CD4-positive, alpha-beta memory T cell (primary cell): ENCODE results near the gene NAA60. TPM values are rescaled to one million over a fixed set of nuclear protein-coding genes. Genes with fewer than 3 reads are reported as not detected.

Source experiments
- CTCF ChIA-PET: fragments of 350-600 bp; sonication (Branson Sonifier 250); formaldehyde crosslinking; loops from one replicate; lab custom pipeline; 2021; ENCODE audit warnings: inconsistent platforms; ENCODE audit not compliant: partially characterized antibody; lab: Charles Lee
- POLR2A ChIA-PET: fragments of 350-600 bp; sonication (Branson Sonifier 250); formaldehyde crosslinking; loops from one replicate; lab custom pipeline; 2021; ENCODE audit not compliant: partially characterized antibody; lab: Charles Lee
- DNase-seq, 5 donors: peaks; one replicate each; pipeline versions ENCODE4 v3.0.0 to v3.0.0-alpha.2; 2020 to 2022; ENCODE audit warnings: mixed read lengths in 1 of 5
- H3K27ac ChIP-seq: one replicate; pipeline ENCODE4 v1.7.0; 2013; ENCODE audit warnings: low read depth, low read length
- H3K27me3 ChIP-seq: 2 replicates; pipeline ENCODE4 v1.7.0; 2013; ENCODE audit warnings: mild to moderate bottlenecking, low read length, moderate library complexity; ENCODE audit not compliant: insufficient read depth
- H3K36me3 ChIP-seq: 2 replicates; pipeline ENCODE4 v1.7.0; 2013; ENCODE audit warnings: mild to moderate bottlenecking, low read length, moderate library complexity; ENCODE audit not compliant: insufficient read depth
- H3K4me1 ChIP-seq: 2 replicates; pipeline ENCODE4 v1.7.0; 2013; ENCODE audit warnings: mild to moderate bottlenecking, low read length, moderate library complexity; ENCODE audit not compliant: insufficient read depth
- H3K4me3 ChIP-seq, 2 donors: one replicate each; pipeline ENCODE4 v1.7.0; 2013; ENCODE audit warnings: low read length in 2 of 2, mild to moderate bottlenecking in 1 of 2
- H3K9me3 ChIP-seq, 2 donors: one replicate each; pipeline ENCODE4 v1.7.0; 2013; ENCODE audit warnings: low read length in 2 of 2, control low read depth in 1 of 2; ENCODE audit not compliant: control insufficient read depth in 1 of 2
- H3K27ac Mint-ChIP-seq, 7 donors: one replicate each; pipeline ENCODE4 v1.8.0; 2020 to 2021; ENCODE audit warnings: mixed read lengths in 7 of 7, mild to moderate bottlenecking in 6 of 7, inconsistent platforms in 3 of 7, moderate library complexity in 3 of 7
- H3K27me3 Mint-ChIP-seq, 2 donors: one replicate each; pipeline ENCODE4 v1.8.0; 2020 to 2021; ENCODE audit warnings: mixed read lengths in 2 of 2
- H3K36me3 Mint-ChIP-seq, 2 donors: one replicate each; pipeline ENCODE4 v1.8.0; 2020 to 2021; ENCODE audit warnings: mixed read lengths in 2 of 2, inconsistent platforms in 1 of 2, mild to moderate bottlenecking in 1 of 2
- H3K4me1 Mint-ChIP-seq, 4 donors: one replicate each; pipeline ENCODE4 v1.8.0; 2020 to 2021; ENCODE audit warnings: mixed read lengths in 4 of 4, mild to moderate bottlenecking in 1 of 4
- H3K4me3 Mint-ChIP-seq, 8 donors: one replicate each; pipeline ENCODE4 v1.8.0; 2020 to 2021; ENCODE audit warnings: mixed read lengths in 8 of 8, mild to moderate bottlenecking in 7 of 8, moderate library complexity in 6 of 8, inconsistent platforms in 3 of 8
- H3K9me3 Mint-ChIP-seq, 8 donors: one replicate each; pipeline ENCODE4 v1.8.0; 2020 to 2021; ENCODE audit warnings: mixed read lengths in 8 of 8, mild to moderate bottlenecking in 5 of 8, inconsistent platforms in 3 of 8, moderate library complexity in 1 of 8
- intact Hi-C: fragments of 100-400 bp; cut with micrococcal nuclease; formaldehyde crosslinking; loops from one replicate; pipeline ENCODE4 v1.15.1; 2023
- polyA plus RNA-seq, 2 donors: library from polyadenylated mRNA; unstranded; fragments of 300-500 nt; fragmentation: Illumina TruSeq; gene quantifications; one replicate each; pipeline ENCODE4 v1.2.3, GENCODE V29; 2021
- total RNA-seq, 2 experiments: library from RNA; stranded (reverse); gene quantifications; one replicate each; pipeline ENCODE4 v1.2.3, GENCODE V29; 2021

NAA60 gene
- total and polyA plus RNA-seq, 4 experiments from 2014 or later = 28.2 to 62.9 (median 58.8) TPM

- no peak overlapping the region for H3K4me3 Mint-ChIP-seq
- peaks cover 42 to 75% of the 10 kb centered on the region in 2 donors for H3K36me3 Mint-ChIP-seq
- Histone ChIP-seq H3K27ac (no peak overlapping the region), H3K4me1 (no peaks in the 10 kb centered on the region), H3K4me3 (no peak overlapping the region), H3K9me3 (no peaks in the 10 kb centered on the region), H3K27me3 (no peaks in the 10 kb centered on the region), H3K36me3 (peaks cover 68% of the 10 kb centered on the region)
- ChIA-PET CTCF (no interaction called here), POLR2A (interaction anchor here (1.1 kb wide), 1 partner anchor 269 kb away, joined by 3 read pairs; no protein-coding TSS in a partner anchor)
- peaks cover 0 to 2% (median under 1%) of the 10 kb centered on the region in 4 donors for H3K4me1 Mint-ChIP-seq
- H3K27ac Mint-ChIP-seq = peak overlapping the region in 2 of 7 donors; percentile 52 to 55
- intact Hi-C loops = no loop called here
- H3K9me3 Mint-ChIP-seq = no peaks in the 10 kb centered on the region
- no peak for DNase-seq
- no peaks in the 10 kb centered on the region for H3K27me3 Mint-ChIP-seq
Observed at GRCh38 chr16:3482659-3483241, 39.3 kb downstream of the NAA60 start.

DNA sequence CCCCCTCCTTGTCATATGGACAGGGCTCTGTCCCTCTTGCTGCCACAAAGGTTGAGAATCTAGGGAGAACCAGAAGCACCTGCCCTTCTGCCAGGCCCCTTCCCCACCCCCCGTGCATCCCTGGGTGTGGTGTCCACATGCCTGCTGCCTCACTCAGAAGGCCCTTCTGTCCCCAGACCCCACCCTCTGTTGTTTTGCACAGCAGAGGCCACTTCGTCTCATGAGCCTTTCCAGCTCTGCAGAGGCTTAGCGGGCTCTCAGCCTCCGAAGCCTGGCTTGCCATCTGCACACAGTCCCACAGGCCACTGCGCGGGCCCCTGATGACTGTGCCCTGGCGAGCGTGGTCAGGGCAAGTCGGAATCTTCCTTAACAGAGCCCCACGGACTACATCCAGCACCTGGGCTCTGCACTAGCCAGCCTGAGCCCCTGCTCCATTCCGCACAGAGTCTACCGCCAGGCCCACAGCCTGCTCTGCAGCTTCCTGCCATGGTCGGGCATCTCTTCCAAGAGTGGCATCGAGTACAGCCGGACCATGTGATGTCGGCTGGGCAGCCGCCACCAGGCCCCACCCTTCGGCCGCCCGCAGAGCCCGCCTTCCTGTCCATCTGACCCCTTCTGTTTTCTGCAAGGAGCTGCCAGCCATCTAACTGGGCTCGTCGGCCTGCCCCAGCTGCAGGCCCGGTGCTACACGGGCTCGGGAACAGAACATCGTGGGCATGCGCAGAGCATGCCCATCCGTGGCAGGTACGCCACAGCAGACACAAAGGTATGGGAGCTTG is 41.0 kb downstream of the NAA60 start:
- no peak overlapping the region for H3K27ac Mint-ChIP-seq
- peaks cover 0 to 2% (median under 1%) of the 10 kb centered on the region in 4 donors for H3K4me1 Mint-ChIP-seq
- ChIA-PET CTCF (no interaction called here), POLR2A (interaction anchor here (1.0 kb wide), 1 partner anchor 15 kb away, joined by 3 read pairs; no protein-coding TSS in a partner anchor)
- H3K9me3 Mint-ChIP-seq = no peaks in the 10 kb centered on the region
- DNase-seq = no peak
- Histone ChIP-seq H3K27ac (no peak overlapping the region), H3K4me3 (no peak overlapping the region), H3K4me1 (no peaks in the 10 kb centered on the region), H3K36me3 (peaks cover 57% of the 10 kb centered on the region), H3K27me3 (no peaks in the 10 kb centered on the region), H3K9me3 (no peaks in the 10 kb centered on the region)
- intact Hi-C loops = no loop called here
- H3K36me3 Mint-ChIP-seq = peaks cover 38 to 62% of the 10 kb centered on the region in 2 donors
- H3K4me3 Mint-ChIP-seq = no peak overlapping the region
- no peaks in the 10 kb centered on the region for H3K27me3 Mint-ChIP-seq

DNA sequence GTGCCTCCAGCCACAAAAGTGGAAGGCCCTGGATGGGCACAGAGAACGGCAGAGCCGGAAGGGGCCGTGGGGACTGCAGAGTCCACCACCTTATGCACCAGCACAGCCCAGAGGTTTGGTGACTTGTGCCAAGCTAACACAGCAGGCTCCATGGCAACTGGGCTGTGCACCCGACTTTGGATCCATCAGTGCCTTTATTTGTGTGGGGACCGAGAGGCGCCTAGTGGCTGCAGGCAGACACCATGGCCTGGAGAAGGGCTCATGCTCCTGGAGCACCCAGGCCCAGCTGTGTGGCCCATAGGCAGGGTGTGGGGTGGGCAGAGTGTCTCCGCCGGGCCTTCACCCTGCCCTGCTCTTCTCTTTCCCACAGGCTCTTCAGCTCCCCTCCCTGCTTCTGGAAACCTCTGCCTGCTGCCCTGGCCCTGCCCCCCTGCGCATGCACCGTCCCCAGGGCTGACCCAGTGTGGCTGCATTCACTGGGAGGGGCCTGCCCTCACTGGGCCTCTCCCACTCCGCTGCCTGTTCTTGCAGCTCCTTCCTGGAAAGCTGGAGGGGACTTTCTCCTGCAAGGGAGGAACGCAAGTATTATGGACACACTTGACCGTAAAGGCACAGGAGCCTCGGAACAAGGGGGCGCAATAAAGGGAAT is 41.7 kb downstream of the NAA60 start:
- no peaks in the 10 kb centered on the region for H3K27me3 Mint-ChIP-seq
- Histone ChIP-seq H3K4me1 (no peaks in the 10 kb centered on the region), H3K27me3 (no peaks in the 10 kb centered on the region), H3K9me3 (no peaks in the 10 kb centered on the region), H3K4me3 (no peak overlapping the region), H3K36me3 (peaks cover 51% of the 10 kb centered on the region), H3K27ac (no peak overlapping the region)
- ChIA-PET POLR2A (interaction anchor here (1.0 kb wide), 1 partner anchor 14 kb away, joined by 3 read pairs; no protein-coding TSS in a partner anchor), CTCF (no interaction called here)
- no peak overlapping the region for H3K4me3 Mint-ChIP-seq
- H3K4me1 Mint-ChIP-seq = peaks cover 0 to 1% (median 0%) of the 10 kb centered on the region in 4 donors
- no peaks in the 10 kb centered on the region for H3K9me3 Mint-ChIP-seq
- intact Hi-C loops = no loop called here
- no peak for DNase-seq
- peaks cover 35 to 55% of the 10 kb centered on the region in 2 donors for H3K36me3 Mint-ChIP-seq
- peak overlapping the region in 1 of 7 donors; percentile 76 for H3K27ac Mint-ChIP-seq

DNA sequence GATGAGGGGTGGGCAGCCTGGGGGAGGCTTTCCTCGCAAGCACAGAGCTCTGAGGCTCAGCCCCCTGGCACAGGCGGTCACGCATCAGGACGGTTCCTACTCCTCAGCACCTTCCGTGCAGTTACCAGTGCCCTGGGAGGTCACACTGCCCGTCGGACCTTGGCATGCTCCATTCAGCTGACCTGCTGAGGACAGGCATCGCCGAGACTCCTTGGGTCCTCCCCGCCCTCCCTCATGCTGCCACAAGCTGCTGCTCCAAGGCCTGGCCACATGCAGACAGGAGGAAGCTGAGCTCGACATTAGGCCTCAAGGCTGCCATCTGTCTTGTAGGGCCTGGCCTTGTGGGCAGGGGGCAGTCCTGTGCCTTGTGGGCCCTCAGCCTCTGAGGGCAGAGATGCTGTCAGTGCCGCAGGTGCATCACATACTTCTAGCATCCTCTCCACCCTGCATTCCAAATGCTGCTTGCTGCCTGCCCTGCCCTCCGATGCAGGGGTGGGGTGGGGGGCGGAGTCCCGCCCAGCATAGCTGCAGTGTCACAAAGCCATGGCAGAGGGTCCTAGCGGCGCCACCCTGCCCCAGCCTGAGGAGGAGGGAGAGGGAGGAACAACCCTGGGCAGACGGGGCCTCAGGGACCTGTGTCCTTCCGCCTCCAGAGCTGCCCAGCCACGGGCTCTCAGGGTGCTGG is 42.5 kb downstream of the NAA60 start:
- no peaks in the 10 kb centered on the region for H3K27me3 ChIP-seq
- no peak overlapping the region for H3K4me3 Mint-ChIP-seq

DNA sequence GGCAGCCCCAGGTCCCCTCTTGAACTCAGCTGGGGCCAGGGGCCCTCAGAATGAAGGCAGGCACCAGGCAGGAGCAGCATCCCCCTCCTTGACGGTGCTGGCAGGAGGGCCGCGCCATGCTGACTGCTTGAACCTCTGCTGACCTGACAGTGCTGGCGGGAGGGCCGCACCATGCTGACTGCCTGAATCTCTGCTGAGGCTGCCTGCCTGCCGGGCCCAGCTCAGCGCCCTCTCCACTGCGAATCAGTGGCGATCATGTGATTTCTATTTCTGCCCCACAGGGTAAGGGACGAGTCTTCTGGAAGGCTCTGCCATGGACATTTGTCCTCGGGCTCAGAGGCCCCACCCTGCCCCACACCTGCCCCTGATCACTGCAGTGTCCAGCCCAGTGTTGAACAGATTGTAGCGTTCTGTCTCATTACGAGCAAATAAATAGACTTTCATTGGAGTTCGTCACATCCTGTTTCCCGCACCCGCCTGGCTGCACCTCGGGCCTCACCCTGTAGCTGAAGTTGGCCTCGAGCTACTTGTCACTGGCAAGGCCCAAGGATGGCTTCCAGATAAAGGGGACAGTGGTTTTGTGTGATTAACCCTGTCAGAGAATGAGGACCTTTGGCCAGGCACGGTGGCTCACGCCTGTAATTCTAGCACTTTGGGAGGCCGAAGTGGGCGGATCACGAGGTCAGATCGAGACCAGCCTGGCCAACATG is 43.2 kb downstream of the NAA60 start:
- no peaks in the 10 kb centered on the region for H3K27me3 ChIP-seq
- H3K36me3 ChIP-seq = peaks cover 40% of the 10 kb centered on the region
- no peak for DNase-seq
- Mint-ChIP-seq H3K27me3 (no peaks in the 10 kb centered on the region), H3K4me1 (peaks cover 0 to 6% (median 2%) of the 10 kb centered on the region in 4 donors), H3K36me3 (peaks cover 27 to 48% of the 10 kb centered on the region in 2 donors), H3K27ac (peak overlapping the region in 1 of 7 donors; percentile 53), H3K9me3 (no peaks in the 10 kb centered on the region), H3K4me3 (no peak overlapping the region)
- no peak overlapping the region for H3K27ac ChIP-seq
- no peak overlapping the region for H3K4me3 ChIP-seq
- H3K4me1 ChIP-seq = no peaks in the 10 kb centered on the region
- H3K9me3 ChIP-seq = no peaks in the 10 kb centered on the region
- CTCF ChIA-PET = interaction anchor here (1.0 kb wide), 1 partner anchor 12 kb away, joined by 3 read pairs; no protein-coding TSS in a partner anchor
- POLR2A ChIA-PET = interaction anchor here (0.7 kb wide), 1 partner anchor 29 kb away, joined by 3 read pairs; no protein-coding TSS in a partner anchor
- intact Hi-C loops = no loop called here

More for the DNA sequence above, 42.5 kb downstream of the NAA60 start:
- H3K27ac ChIP-seq = no peak overlapping the region
- peaks cover 47% of the 10 kb centered on the region for H3K36me3 ChIP-seq
- DNase-seq = no peak
- Mint-ChIP-seq H3K27ac (no peak overlapping the region), H3K4me1 (peaks cover 0 to 1% (median 0%) of the 10 kb centered on the region in 4 donors), H3K27me3 (no peaks in the 10 kb centered on the region), H3K9me3 (no peaks in the 10 kb centered on the region), H3K36me3 (peaks cover 34 to 53% of the 10 kb centered on the region in 2 donors)
- intact Hi-C loops = no loop called here
- H3K4me1 ChIP-seq = no peaks in the 10 kb centered on the region
- H3K4me3 ChIP-seq = no peak overlapping the region
- CTCF ChIA-PET = no interaction called here
- no peaks in the 10 kb centered on the region for H3K9me3 ChIP-seq
- POLR2A ChIA-PET = interaction anchor here (0.7 kb wide), 1 partner anchor 29 kb away, joined by 3 read pairs; no protein-coding TSS in a partner anchor

DNA sequence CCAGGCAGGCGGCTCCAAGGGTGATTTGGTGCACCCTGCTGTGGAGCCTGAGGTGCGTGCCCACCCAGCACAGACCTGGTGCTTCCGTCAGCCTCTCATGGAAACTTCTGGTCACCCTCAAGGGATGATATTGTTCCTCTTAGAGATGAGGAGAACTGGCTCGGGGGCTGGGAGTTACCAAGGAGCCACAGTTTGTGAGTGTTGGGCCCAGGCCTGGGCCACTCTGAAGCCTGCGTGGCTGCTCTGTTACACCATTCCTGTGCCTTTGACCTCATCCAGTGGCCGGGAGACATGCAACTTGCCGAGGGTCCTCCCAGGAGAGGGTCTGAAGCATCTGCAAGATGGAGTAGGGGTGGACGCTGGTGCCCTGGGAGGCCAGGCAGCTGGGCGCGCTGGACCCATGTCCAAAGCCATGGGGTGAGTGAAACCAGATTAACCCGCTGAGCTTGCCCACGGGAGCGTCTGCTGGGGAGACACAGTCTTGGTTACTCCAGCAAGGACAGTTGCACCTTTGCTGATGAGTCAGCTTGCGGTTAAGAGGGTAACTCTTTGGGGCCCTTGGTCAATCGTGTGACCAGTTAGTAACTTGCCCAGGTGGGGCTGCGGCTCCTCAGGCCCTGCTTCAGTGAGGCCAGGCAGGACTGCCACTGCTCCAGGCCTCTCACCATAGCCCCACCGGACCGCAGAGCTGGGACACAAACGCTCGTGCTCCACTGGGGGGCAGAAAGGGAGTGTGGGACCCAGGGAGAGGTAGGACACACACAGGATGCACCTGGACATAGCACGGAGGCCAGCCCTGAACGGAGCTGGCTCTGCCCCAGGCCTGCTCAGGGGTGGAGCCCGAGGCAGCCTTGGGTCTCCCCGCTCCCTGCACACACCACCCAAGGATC is 44.3 kb downstream of the NAA60 start:
- Mint-ChIP-seq H3K27ac (no peak overlapping the region), H3K36me3 (peaks cover 16 to 38% of the 10 kb centered on the region in 2 donors), H3K27me3 (no peaks in the 10 kb centered on the region), H3K4me3 (no peak overlapping the region), H3K4me1 (peaks cover 0 to 6% (median 3%) of the 10 kb centered on the region in 4 donors), H3K9me3 (no peaks in the 10 kb centered on the region)
- Histone ChIP-seq H3K4me1 (no peaks in the 10 kb centered on the region), H3K4me3 (no peak overlapping the region), H3K27me3 (no peaks in the 10 kb centered on the region), H3K9me3 (no peaks in the 10 kb centered on the region), H3K36me3 (peaks cover 30% of the 10 kb centered on the region), H3K27ac (no peak overlapping the region)
- ChIA-PET CTCF (interaction anchor here (0.9 to 1.0 kb wide), 2 partner anchors 11 to 13 kb away, joined by 3 read pairs; partner anchors contain the start of gene CLUAP1), POLR2A (no interaction called here)
- intact Hi-C loops = no loop called here
- no peak for DNase-seq
